GM12878 (cell line): ENCODE measurements around the gene SMKR1. TPM values are rescaled to one million over a fixed set of nuclear protein-coding genes. Genes with fewer than 3 reads are reported as not detected.

ENCODE experiments used
- ATAC-seq: fragments of 200-7000 bp; cut with Tn5 transposase; 3 replicates; pipeline ENCODE4 v1.9.1; 2020; ENCODE audit warnings: mild to moderate bottlenecking, moderate library complexity
- BruUV-seq: library from RNA; stranded (reverse); fragments of 400-500 nt; replicated peaks from 2 replicates; lab custom pipeline; 2021; lab: Mats Ljungman, UMichigan
- CTCF ChIA-PET: fragments of 300-600 bp; sonication (Branson Sonifier 250); formaldehyde crosslinking; extraction: SDS; loops from one replicate; lab custom pipeline; 2021; ENCODE audit warnings: inconsistent platforms; lab: Yijun Ruan, JAX
- POLR2A ChIA-PET: fragments of 350-600 bp; formaldehyde crosslinking; extraction: SDS; loops from one replicate; lab custom pipeline; 2021; ENCODE audit warnings: inconsistent platforms; lab: Charles Lee
- RAD21 ChIA-PET: fragments of 300-600 bp; sonication (Branson Sonifier 250); formaldehyde crosslinking; loops from one replicate; lab custom pipeline; 2023; ENCODE audit warnings: antibody characterized with exemption; ENCODE audit not compliant: unreplicated experiment; lab: Charles Lee
- SMC1A ChIA-PET: fragments of 300-600 bp; sonication (Branson Sonifier 250); formaldehyde crosslinking; loops from one replicate; lab custom pipeline; 2023; ENCODE audit not compliant: unreplicated experiment, uncharacterized antibody; lab: Charles Lee
- DNase-seq: peaks from one replicate; pipeline ENCODE4 v3.0.0-alpha.2; 2011; ENCODE audit warnings: low read depth, low spot score
- FAIRE-seq: peaks from 3 replicates; lab custom pipeline; 2011; peaks lifted over from hg19 to GRCh38; lab: Jason Lieb, UNC
- H2AFZ ChIP-seq: 2 replicates; pipeline ENCODE4 v1.6.0; 2011; ENCODE audit warnings: low read depth, low read length, control low read depth; ENCODE audit not compliant: control insufficient read depth
- H3K27ac ChIP-seq: 2 replicates; pipeline ENCODE4 v1.5.1; 2011; ENCODE audit warnings: control low read depth; ENCODE audit not compliant: control insufficient read depth, insufficient read depth
- H3K27me3 ChIP-seq, 2 experiments: replicated peaks in 1 of 2; 2 replicates each; pipeline versions ENCODE4 v1.6.0 to v1.6.1; 2011; ENCODE audit warnings: low read length in 1 of 2; ENCODE audit not compliant: control insufficient read depth in 2 of 2, insufficient read depth in 2 of 2
- H3K36me3 ChIP-seq, 2 experiments: 2 replicates each; pipeline ENCODE4 v1.5.1; 2011; ENCODE audit warnings: low read length in 1 of 2; ENCODE audit not compliant: control insufficient read depth in 2 of 2, insufficient read depth in 2 of 2
- H3K4me1 ChIP-seq: 2 replicates; pipeline ENCODE4 v1.6.1; 2011; ENCODE audit warnings: mild to moderate bottlenecking, low read length, moderate library complexity, mixed read lengths; ENCODE audit not compliant: control insufficient read depth, insufficient read depth
- H3K4me2 ChIP-seq: 2 replicates; pipeline ENCODE4 v1.6.0; 2011; ENCODE audit warnings: control low read depth; ENCODE audit not compliant: control insufficient read depth, insufficient read depth
- H3K4me3 ChIP-seq: fragments of 200-600 bp; sonication (generic); 2 replicates; pipeline ENCODE4 v1.5.1; 2016
- H3K79me2 ChIP-seq: 2 replicates; pipeline ENCODE4 v1.6.0; 2011; ENCODE audit warnings: low read length; ENCODE audit not compliant: control insufficient read depth, insufficient read depth
- H3K9ac ChIP-seq: 2 replicates; pipeline ENCODE4 v1.8.0; 2011; ENCODE audit warnings: low read length, control low read depth, mixed read lengths; ENCODE audit not compliant: control insufficient read depth, insufficient read depth
- H3K9me3 ChIP-seq: replicated peaks from 3 replicates; pipeline ENCODE4 v1.5.1; 2011; ENCODE audit warnings: mild to moderate bottlenecking, low read length; ENCODE audit not compliant: control insufficient read depth, insufficient read depth
- H4K20me1 ChIP-seq: 2 replicates; pipeline ENCODE4 v1.6.0; 2011; ENCODE audit not compliant: control insufficient read depth, insufficient read depth
- BCL11A ChIP-seq: IDR thresholded peaks from 2 replicates; pipeline ENCODE4 v1.6.1; 2011; ENCODE audit warnings: low read depth, low read length
- CHD2 ChIP-seq: IDR thresholded peaks from 2 replicates; pipeline ENCODE4 v1.6.1; 2011; ENCODE audit warnings: low read depth, low read length, improper control_type of control experiment, borderline replicate concordance
- IKZF2 ChIP-seq, 2 experiments: fragments of 450-650 bp; IDR thresholded peaks; 2 replicates each; pipeline ENCODE4 v1.6.1; 2017; ENCODE audit warnings: mild to moderate bottlenecking in 2 of 2, moderate library complexity in 2 of 2
- NBN ChIP-seq: fragments of 450-650 bp; IDR thresholded peaks from 2 replicates; pipeline ENCODE4 v1.6.1; 2016
- NR2C1 ChIP-seq: fragments of 450-650 bp; IDR thresholded peaks from 2 replicates; pipeline ENCODE4 v1.6.1; 2017; ENCODE audit warnings: antibody characterized with exemption, mild to moderate bottlenecking, moderate library complexity
- ZSCAN29 ChIP-seq: fragments of 450-650 bp; IDR thresholded peaks from 2 replicates; pipeline ENCODE4 v1.6.1; 2017; ENCODE audit warnings: mild to moderate bottlenecking, moderate library complexity
- ZZZ3 ChIP-seq: IDR thresholded peaks from 2 replicates; pipeline ENCODE4 v1.6.1; 2011; ENCODE audit warnings: low read depth; ENCODE audit not compliant: control insufficient read depth, insufficient read length
- WGBS: methylation state at CpG from one replicate; pipeline ENCODE4 v1.1.6; 2016; ENCODE audit warnings: low lambda C conversion rate; ENCODE audit not compliant: insufficient replicate concordance, insufficient coverage; ENCODE audit errors: missing lambda C conversion rate; 5-methylcytosine and 5-hydroxymethylcytosine counted together
- in situ Hi-C: fragments of 300-500 bp; cut with MboI; formaldehyde crosslinking; loops from 9 replicates; pipeline ENCODE4 v1.14.3; 2018; ENCODE audit warnings: mixed read lengths
- intact Hi-C: fragments of 100-400 bp; cut with micrococcal nuclease; formaldehyde crosslinking; loops from one replicate; pipeline ENCODE4 v1.14.2; 2022; ENCODE audit not compliant: unreplicated experiment
- polyA plus RNA-seq, 11 experiments: library from polyadenylated mRNA; depleted of rRNA in 4 of 11; unstranded in 6 of 11; stranded (reverse) in 5 of 11; fragments of >200 nt; fragmentation: Nextera tagmentation in 4 of 11; fragmentation: Illumina TruSeq in 1 of 11; extraction: Ambion mirVana in 4 of 11; extraction: Trizol in 1 of 11; gene quantifications; 1 replicate in 1 of 11; 2 replicates in 10 of 11; pipeline versions ENCODE4 v1.2.1 to v1.2.3, GENCODE V29; 2011 to 2016; ENCODE audit warnings: inconsistent platforms in 2 of 11, missing spikeins in 2 of 11, low read depth in 1 of 11
- total RNA-seq, 4 experiments: library from RNA; depleted of rRNA in 3 of 4; stranded (reverse); fragments of >200 nt in 3 of 4; fragmentation: Illumina TruSeq in 1 of 4; extraction: Trizol in 1 of 4; gene quantifications; 2 replicates each; pipeline versions ENCODE4 v1.2.1 to v1.2.3, GENCODE V29; 2013 to 2021
- TF ChIP-seq, protein P1 (sequence below): fragments of 450-650 bp; IDR thresholded peaks from 2 replicates; pipeline ENCODE4 v1.6.1; 2017; ENCODE audit warnings: mild to moderate bottlenecking, low read depth, inconsistent platforms; ENCODE audit not compliant: poor library complexity, severe bottlenecking
- TF ChIP-seq, protein P2 (sequence below): IDR thresholded peaks from 2 replicates; pipeline ENCODE4 v1.6.1; 2011; ENCODE audit warnings: mild to moderate bottlenecking, low read depth, low read length, moderate library complexity; ENCODE audit not compliant: insufficient replicate concordance

Gene SMKR1
- total and polyA plus RNA-seq, 10 of the 15 experiments (the other 5 are each of a cell fraction or from before 2014, with no cell fraction given), result 0.37 to 2.6 (median 0.83) TPM

DNA sequence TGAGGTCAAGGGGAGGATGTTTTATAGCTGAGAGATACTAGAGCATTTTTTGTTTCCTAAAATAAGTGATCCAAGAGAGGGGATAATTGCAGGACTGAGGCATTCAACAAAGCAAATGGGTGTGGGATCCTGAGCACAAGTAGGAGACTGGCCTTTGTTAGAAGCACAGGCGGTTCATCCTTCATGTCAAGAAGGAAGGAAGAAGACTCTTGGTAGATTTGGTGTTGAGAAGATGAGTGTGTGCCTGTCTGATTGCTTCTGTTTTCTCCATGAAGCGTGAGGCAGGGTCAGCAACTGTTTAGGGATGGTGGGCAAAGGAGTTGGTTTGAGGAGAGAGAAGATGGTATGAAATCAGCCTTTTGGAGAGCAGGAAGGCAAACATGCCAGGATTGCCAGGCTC, 40.5 kb upstream of the SMKR1 start:
- 94% methylated on average over 2 of the region's 2 CpGs for WGBS
- no peak for FAIRE-seq
- CTCF ChIA-PET, result interaction anchor here (3.1 to 3.4 kb wide), 2 partner anchors 10 to 85 kb away, joined by 12 read pairs; no protein-coding TSS in a partner anchor

More for the DNA sequence above, 40.5 kb upstream of the SMKR1 start:
- Histone ChIP-seq H4K20me1 (no peaks in the 10 kb centered on the region), H3K4me2 (no peak overlapping the region), H3K79me2 (no peaks in the 10 kb centered on the region), H3K36me3 (no peaks in the 10 kb centered on the region), H3K27me3 (no peaks in the 10 kb centered on the region), H3K9ac (no peak overlapping the region), H3K4me1 (no peaks in the 10 kb centered on the region), H3K9me3 (no peaks in the 10 kb centered on the region), H3K27ac (no peak overlapping the region), H3K4me3 (no peak overlapping the region), H2AFZ (no peak overlapping the region)
- in situ Hi-C loops (loop anchor here (5.0 kb wide), 1 partner anchor 95 kb away; no protein-coding TSS in a partner anchor), intact Hi-C loops (no loop called here)
- POLR2A ChIA-PET, result no interaction called here
- DNase-seq (no peak), ATAC-seq (no peak)
- TSS peak; percentile 36 for BruUV-seq
- SMC1A ChIA-PET, result interaction anchor here (0.7 to 1.2 kb wide), 3 partner anchors 10 to 244 kb away, joined by 3 read pairs; no protein-coding TSS in a partner anchor
- RAD21 ChIA-PET, result interaction anchor here (2.4 kb wide), 1 partner anchor 94 kb away, joined by 6 read pairs; no protein-coding TSS in a partner anchor
- no peak for TF ChIP-seq NR2C1
- no peak for TF ChIP-seq NBN
- TF ChIP-seq CHD2, result no peak
- TF ChIP-seq, protein P1, sequence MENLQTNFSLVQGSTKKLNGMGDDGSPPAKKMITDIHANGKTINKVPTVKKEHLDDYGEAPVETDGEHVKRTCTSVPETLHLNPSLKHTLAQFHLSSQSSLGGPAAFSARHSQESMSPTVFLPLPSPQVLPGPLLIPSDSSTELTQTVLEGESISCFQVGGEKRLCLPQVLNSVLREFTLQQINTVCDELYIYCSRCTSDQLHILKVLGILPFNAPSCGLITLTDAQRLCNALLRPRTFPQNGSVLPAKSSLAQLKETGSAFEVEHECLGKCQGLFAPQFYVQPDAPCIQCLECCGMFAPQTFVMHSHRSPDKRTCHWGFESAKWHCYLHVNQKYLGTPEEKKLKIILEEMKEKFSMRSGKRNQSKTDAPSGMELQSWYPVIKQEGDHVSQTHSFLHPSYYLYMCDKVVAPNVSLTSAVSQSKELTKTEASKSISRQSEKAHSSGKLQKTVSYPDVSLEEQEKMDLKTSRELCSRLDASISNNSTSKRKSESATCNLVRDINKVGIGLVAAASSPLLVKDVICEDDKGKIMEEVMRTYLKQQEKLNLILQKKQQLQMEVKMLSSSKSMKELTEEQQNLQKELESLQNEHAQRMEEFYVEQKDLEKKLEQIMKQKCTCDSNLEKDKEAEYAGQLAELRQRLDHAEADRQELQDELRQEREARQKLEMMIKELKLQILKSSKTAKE, result no peak
- no peak for TF ChIP-seq BCL11A
- TF ChIP-seq, protein P2, sequence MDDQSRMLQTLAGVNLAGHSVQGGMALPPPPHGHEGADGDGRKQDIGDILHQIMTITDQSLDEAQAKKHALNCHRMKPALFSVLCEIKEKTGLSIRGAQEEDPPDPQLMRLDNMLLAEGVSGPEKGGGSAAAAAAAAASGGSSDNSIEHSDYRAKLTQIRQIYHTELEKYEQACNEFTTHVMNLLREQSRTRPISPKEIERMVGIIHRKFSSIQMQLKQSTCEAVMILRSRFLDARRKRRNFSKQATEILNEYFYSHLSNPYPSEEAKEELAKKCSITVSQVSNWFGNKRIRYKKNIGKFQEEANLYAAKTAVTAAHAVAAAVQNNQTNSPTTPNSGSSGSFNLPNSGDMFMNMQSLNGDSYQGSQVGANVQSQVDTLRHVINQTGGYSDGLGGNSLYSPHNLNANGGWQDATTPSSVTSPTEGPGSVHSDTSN, result no peak
- no peak for TF ChIP-seq ZZZ3
- TF ChIP-seq IKZF2 (IDR thresholded peaks at IDR 0.05), result no peak
- TF ChIP-seq ZSCAN29, result no peak
